NB4 (cell line): Measurements from ENCODE around the gene TMEM150B.

Experiments
- DNase-seq: peaks from one replicate; pipeline ENCODE4 v3.0.0; 2010; ENCODE audit warnings: low read depth
- H3K4me3 ChIP-seq: one replicate; pipeline ENCODE4 v1.5.1; 2011; ENCODE audit warnings: mild to moderate bottlenecking, low read depth, low read length, moderate library complexity
- MYC ChIP-seq: IDR thresholded peaks from 2 replicates; pipeline ENCODE4 v1.6.1; 2011; ENCODE audit warnings: low read depth, low read length
- POLR2A ChIP-seq: IDR thresholded peaks from 2 replicates; pipeline ENCODE4 v1.6.1; 2011; ENCODE audit warnings: mild to moderate bottlenecking; ENCODE audit not compliant: insufficient read length; ENCODE audit errors: extremely low read depth
- TF ChIP-seq, protein P1 (sequence below): IDR thresholded peaks from one replicate; pipeline ENCODE4 v1.5.1; 2012; ENCODE audit warnings: low read depth, low read length
- TF ChIP-seq, protein P2 (sequence below): IDR thresholded peaks from 2 replicates; pipeline ENCODE4 v1.6.1; 2011; ENCODE audit warnings: low read depth, low read length

TMEM150B gene

DNA sequence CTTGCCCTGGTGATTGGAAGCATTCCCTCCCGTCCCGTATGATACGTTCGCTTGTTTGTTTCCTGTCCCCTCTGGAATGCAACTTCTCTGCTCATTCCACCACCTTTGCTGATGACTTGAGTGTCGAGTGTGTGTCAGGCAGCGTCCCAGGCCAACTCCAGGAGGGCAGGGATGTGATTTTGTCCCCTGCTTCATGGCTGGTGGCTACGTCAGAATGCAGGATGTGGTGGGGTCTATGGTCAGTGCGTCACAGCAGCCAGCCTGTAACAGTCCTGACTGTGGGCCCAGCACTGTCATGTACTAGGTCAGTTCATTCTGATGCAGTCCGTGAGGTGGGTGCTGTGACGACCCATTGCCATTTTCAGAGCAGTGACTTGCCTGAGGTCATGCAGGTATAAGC, 25.1 kb downstream of the TMEM150B start:
- DNase-seq: no peak
- no peak overlapping the region for H3K4me3 ChIP-seq
- TF ChIP-seq, protein P1, sequence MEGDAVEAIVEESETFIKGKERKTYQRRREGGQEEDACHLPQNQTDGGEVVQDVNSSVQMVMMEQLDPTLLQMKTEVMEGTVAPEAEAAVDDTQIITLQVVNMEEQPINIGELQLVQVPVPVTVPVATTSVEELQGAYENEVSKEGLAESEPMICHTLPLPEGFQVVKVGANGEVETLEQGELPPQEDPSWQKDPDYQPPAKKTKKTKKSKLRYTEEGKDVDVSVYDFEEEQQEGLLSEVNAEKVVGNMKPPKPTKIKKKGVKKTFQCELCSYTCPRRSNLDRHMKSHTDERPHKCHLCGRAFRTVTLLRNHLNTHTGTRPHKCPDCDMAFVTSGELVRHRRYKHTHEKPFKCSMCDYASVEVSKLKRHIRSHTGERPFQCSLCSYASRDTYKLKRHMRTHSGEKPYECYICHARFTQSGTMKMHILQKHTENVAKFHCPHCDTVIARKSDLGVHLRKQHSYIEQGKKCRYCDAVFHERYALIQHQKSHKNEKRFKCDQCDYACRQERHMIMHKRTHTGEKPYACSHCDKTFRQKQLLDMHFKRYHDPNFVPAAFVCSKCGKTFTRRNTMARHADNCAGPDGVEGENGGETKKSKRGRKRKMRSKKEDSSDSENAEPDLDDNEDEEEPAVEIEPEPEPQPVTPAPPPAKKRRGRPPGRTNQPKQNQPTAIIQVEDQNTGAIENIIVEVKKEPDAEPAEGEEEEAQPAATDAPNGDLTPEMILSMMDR: no peak
- TF ChIP-seq, protein P2, sequence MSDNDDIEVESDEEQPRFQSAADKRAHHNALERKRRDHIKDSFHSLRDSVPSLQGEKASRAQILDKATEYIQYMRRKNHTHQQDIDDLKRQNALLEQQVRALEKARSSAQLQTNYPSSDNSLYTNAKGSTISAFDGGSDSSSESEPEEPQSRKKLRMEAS: no peak
- TF ChIP-seq POLR2A (no peak), MYC (no peak)

DNA sequence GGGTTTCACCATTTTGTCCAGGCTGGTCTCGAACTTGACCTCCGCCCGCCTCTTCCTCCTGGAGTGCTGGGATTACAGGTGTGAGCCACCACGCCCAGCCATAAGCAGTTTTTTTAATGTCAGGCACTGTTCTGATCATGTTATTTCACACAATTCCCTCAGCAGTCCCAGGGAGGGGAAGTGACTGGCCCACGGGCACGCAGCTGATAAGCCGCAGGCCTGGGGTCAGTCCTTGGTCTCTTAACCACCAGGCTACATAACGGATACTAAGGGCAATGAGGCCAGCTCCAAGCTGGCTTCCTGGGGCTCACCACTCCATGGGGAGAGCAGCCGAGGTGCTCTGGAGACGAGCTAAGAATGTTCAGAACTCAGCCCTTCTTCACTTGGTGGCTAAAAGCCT, 27.9 kb downstream of the TMEM150B start:
- TF ChIP-seq, protein P1: no peak
- TF ChIP-seq MYC (no peak), POLR2A (no peak)
- TF ChIP-seq, protein P2: no peak
- H3K4me3 ChIP-seq: no peak overlapping the region
- no peak for DNase-seq

DNA sequence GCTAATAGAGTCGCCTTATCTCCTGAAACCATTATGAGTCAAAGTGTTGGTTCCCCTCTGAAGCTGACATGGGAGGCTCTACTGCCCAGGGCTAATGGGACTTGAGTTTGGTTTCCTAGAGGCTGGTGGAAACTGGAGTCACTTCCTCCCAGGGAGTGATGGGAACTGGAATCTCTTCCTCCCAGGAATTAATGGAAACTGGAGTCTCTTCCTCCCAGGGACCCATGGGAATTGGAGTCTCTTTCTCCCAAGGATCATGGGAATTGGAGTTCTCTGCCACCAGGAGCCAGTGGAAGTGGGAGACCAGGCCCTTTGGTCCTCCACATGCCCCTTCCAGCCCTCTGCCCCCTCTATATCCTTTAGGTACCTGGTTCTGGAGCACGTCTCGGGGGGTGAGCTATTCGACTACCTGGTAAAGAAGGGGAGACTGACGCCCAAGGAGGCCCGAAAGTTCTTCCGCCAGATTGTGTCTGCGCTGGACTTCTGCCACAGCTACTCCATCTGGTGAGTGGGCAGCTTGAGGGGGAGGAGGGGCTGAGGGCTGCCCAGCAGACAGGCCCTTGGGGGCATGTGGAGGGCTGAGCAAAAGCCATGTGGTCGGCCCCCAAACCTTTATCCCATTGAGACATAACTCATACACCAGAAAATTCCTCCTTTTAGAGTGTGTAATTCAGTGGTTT, 35.9 kb downstream of the TMEM150B start:
- no peak for DNase-seq
- no peak for TF ChIP-seq MYC
- TF ChIP-seq, protein P2: no peak
- no peak for TF ChIP-seq POLR2A
- TF ChIP-seq, protein P1: no peak

DNA sequence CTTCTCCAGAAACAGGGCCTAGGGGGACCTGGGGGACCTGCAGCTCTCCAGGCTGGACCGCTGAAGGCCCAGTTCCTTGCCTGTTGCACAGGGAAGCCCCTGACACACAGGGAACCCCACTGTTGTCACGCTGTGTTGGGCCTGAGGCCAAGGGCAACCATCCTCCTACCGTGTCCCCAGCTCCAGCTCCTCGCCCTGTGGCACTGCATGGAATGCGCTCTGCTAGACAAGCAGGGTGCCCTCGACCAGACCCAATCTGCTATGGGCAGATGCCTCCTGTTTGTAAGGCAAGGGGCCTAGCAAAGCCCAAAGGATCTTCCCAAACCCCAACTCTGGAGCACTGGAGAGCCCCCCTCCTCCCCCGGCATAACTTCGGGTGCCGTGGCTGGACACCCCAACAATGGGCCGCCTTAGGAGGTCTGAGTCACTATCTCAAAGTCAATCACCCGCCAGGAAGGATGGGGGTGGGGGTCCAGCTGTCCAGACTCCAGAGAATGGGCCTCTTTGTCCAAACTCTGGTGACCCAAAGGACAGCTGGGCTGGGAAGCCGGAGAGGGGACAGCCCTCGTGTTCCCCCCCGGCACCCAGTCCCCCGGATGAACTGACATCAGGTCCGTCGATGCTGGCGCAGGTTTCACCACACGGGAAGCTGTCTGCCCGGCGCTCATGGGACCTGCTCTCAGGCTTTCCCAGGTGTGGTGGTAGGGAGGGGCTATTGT, 37.6 kb downstream of the TMEM150B start:
- DNase-seq: no peak
- TF ChIP-seq, protein P1: no peak
- TF ChIP-seq POLR2A (no peak), MYC (no peak)
- TF ChIP-seq, protein P2: no peak
- no peak overlapping the region for H3K4me3 ChIP-seq

More for the DNA sequence above, 35.9 kb downstream of the TMEM150B start:
- no peak overlapping the region for H3K4me3 ChIP-seq

DNA sequence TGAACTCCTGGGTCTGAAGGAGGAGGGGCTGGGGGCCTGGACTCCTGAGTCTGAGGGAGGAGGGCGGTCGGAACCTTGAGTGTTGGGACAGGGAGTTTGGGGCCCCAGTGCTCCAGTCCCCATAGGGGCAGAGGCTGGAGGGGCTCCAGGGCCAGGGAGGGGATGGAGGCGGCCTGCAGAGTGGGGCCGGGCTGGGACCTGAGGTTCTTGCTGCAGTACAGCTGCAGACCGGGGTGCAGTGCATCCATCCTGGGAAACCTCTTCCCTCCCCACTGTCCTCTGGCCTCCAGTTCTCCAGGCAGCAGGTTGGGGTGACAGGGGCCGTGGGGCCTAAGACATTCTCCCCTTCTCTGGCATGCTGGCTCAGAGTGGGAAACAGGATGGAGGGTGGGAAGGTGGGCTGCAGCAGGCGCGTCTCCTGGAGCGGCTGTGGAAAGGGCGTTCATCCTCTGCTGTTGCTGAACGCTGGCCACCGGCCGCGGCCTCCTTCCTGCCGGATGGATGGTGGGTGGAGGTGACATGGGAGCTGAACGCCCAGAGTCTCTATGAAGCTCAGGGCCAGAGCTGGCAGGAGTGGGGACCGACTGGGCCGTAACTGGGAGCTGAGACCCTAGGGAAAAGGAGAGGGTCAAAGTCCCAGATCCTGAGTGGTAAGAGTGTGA, 39.8 kb downstream of the TMEM150B start:
- no peak for DNase-seq
- TF ChIP-seq MYC (no peak), POLR2A (no peak)
- TF ChIP-seq, protein P2: no peak
- TF ChIP-seq, protein P1: no peak
- no peak overlapping the region for H3K4me3 ChIP-seq
